Occipital lobe (tissue), 2 donors: ENCODE data around the gene PDS5A. TPM values are rescaled to one million over a fixed set of nuclear protein-coding genes. Genes with fewer than 3 reads are reported as not detected.
"Not testable (repeated sequence)": the region's sequence is repeated elsewhere in the genome, so short reads cannot be mapped to it uniquely, and the experiment has no call there.

ENCODE experiments used
- DNase-seq: peaks from one replicate; lab custom pipeline; 2025; lab: John Stamatoyannopoulos, UW
- total RNA-seq: library from RNA; depleted of rRNA; stranded (reverse); fragments of >200 nt; gene quantifications from one replicate; pipeline ENCODE4 v1.2.3, GENCODE V29; 2014

Gene PDS5A
- total RNA-seq, 1 donor from 2014 or later: 89.7 TPM

DNA sequence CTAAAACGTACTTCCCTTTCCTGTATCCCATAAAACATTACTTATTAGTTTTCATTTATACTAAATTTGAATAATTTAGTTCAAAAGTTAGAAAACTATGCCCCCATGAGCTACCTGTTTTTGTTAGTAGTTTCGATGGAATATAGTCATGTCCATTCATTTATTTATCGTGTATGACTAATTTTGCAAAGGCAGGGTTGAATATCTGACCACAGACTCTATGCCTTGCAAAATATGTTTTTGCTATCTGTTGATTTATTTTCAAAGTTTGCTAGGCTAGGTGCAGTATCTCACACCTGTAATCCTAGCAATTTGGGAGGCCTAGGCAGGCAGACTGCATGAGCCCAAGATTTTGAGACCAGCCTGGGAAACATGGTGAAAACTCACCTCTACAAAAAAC is 78.4 kb downstream of the PDS5A start:
- no peak for DNase-seq

GRCh38 chr4:39898015-39898414 is 79.7 kb downstream of the PDS5A start:
- DNase-seq: no peak

GRCh38 chr4:39893693-39894072 is 84.0 kb downstream of the PDS5A start:
- no peak for DNase-seq

DNA sequence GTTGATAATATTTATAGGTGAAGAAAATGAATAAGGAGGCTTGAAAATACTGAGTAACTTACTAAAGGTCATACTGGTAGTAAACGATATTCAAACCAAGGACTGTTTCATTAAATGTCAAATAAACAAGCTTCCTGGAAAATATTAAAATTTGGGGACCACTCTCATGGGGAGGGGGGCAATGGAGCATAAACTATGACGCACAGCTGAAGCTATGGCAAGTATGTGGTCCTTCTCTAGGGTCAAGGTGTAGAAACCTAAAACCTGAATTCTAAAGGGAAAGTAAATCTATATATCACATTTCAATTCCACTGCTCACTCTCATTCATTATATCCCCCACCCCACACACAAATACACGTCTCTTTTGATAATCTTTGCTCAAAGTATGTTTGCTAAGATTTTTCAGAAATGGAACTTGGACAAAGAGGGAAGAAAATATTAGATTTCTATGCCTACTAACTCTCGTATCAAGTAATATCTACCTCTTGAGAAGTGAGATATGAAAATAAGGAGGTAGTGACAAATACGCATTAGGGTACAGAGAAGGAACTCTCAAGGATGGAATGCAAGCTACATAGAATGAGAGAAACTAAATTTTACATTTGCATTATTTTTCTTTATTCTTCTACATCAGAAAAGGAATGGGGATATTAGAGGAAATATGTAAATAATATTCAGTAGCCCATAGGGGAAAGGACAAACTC is 84.6 kb downstream of the PDS5A start:
- no peak for DNase-seq

GRCh38 chr4:39889226-39889625 is 88.5 kb downstream of the PDS5A start:
- no peak for DNase-seq

GRCh38 chr4:39888541-39888940 is 89.2 kb downstream of the PDS5A start:
- no peak for DNase-seq

DNA sequence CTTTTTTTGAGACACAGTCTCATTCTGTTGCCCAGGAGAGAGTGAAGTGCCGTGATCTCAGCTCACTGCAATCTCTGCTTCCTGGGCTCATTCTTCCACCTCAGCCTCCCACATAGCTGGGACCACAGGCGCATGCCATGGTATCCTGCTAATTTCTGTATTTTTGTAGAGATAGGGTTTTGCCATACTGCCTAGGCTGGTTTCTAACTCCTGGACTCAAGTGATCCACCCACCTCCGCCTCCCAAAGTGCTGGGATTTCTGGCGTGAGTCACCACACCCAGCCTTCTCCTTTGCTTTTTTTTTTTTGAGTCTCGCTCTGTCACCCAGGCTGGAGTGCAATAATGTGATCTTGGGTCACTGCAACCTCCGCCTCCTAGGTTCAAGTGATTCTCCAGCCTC is 94.1 kb downstream of the PDS5A start:
- no peak for DNase-seq

- DNase-seq: no peak
These were observed 95.9 kb downstream of the PDS5A start for GRCh38 chr4:39881789-39882188.

DNA sequence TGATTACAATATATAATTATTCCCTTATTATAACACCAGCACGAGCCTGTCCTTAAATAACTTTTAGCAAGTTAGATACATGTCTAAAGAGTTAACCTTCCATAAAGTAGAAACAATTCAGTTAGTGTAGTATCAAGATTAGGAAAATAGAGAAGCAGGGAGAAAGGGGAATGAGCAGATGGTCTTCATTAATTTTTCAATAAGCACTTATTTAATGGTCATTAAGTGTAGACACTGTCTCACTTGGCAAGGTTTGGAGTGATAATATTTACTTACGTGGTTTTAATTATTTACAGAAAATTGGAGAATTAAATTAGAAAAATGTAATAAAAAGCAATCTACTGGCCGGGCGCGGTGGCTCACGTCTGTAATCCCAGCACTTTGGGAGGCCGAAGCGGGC is 99.7 kb downstream of the PDS5A start:
- no peak for DNase-seq

DNA sequence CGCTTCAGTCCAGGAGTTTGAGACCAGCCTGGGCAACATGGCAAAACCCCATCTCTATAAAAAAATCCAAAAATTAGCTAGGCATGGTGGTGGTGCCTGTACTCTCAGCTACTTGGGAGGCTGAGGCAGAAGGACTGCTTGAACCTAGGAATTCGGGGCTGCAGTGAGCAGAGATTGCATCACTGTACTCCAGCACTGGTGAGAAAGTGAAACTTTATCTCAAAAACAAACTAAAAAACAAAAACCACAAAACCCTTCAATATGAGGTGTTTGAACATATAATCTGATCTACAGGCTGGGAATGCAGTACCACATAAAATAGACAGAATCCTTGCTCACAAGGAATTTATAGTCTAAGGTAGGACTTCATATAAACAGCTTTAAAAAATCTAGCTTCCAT is 103.9 kb downstream of the PDS5A start:
- no peak for DNase-seq

DNA sequence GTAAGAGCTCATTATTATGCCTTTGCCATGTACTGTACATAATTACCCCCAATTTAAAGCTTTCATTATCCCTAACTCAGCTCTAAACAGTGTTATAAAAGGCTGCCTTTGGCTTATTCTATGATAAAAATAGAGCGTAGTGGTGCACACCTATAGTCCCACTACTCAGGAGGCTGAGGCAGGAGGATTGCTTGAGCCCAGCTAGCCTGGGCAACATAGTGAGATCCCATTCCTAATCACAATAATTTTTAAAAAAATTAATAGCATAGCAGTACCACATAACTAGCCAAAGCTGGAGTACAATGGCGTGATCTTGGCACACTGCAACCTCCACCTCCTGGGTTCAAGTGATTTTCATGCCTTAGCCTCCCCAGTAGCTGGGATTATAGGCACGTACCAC is 112.4 kb downstream of the PDS5A start:
- no peak for DNase-seq

GRCh38 chr4:39864391-39864790 is 113.3 kb downstream of the PDS5A start:
- DNase-seq: no peak

GRCh38 chr4:39860804-39861203 is 116.9 kb downstream of the PDS5A start:
- no peak for DNase-seq

DNA sequence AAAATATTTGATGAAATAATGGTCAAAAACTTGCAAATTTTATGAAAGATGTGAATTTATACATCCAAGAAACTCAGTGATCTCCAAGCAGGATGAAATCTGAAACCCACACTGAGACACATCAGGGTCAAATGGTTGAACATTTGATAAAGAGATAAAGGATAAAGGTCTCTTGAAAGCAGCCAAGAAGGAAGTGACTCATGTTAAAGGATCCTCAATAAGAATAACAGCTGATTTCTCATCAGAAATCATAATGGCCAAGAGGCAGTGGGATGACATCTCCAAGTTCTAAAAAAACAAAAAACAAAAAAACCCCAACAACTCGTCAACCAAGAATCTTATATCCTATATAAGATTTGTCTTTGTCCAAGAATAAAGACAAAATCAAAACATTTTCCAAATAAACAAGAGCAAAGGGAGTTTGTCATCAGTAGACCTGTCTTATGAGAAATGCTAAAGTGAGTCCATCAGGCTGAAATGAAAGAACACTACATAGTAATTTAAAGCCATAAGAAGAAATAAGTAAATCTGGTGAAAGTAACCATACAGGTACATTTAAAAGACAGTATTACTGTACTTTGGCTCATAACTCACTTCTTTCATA is 121.7 kb downstream of the PDS5A start:
- no peak for DNase-seq

GRCh38 chr4:39852636-39853035 is 125.1 kb downstream of the PDS5A start:
- no peak for DNase-seq

DNA sequence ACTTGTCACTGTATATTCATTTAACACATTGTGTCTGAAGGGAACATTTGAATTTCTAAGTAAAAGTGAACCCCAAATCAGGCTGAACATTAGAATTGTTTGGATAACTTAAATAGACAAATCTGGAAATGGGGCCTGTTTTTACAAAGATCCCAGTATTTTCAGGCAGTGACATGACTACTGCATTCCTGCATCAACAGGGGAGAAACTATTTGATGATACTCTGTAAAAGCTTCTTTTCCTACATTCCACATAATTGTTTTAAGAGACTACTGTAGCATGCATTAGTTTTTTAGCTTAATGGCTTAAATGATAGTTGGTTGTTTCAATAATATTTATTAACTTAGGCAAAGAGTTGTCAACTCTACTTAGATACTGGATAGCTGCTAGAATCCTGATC is 127.0 kb downstream of the PDS5A start:
- no peak for DNase-seq

DNA sequence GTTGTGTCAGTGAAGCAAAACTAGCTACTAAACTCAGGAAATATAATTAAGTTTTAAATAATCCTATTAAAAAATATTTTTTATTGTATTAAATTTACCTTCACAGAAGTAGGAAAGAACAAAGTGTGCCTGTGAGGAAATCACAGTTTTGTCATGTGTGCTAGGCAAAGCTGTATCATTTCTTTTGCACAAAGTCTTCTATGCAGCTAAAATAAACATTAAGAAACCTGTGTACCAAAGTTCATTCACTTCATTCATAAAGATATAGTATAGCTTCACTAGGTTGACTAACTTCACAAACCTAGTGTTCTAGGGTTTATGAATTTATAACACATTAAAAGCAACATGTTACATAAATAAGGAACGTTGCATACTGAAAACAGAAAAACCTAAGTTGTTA is 131.0 kb downstream of the PDS5A start:
- no peak for DNase-seq

DNA sequence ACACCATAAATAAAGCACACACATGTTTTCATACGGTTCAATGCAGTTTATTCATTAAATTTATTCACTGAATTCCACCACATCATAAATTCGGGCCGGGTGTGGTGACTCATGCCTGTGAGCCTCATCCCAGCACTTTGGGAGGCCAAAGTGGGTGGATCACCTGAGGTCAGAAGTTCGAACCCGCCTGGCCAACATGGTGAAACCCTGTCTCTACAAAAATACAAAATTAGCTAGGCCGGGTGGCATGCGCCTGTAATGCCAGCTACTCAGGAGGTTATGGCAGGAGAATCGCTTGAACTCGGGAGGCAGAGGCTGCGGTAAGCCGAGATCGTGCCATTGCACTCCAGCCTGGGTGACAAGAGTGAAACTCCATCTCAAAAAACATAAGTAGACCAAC is 131.6 kb downstream of the PDS5A start:
- no peak for DNase-seq

- no peak for DNase-seq
These were observed 135.8 kb downstream of the PDS5A start for GRCh38 chr4:39841894-39842293.

DNA sequence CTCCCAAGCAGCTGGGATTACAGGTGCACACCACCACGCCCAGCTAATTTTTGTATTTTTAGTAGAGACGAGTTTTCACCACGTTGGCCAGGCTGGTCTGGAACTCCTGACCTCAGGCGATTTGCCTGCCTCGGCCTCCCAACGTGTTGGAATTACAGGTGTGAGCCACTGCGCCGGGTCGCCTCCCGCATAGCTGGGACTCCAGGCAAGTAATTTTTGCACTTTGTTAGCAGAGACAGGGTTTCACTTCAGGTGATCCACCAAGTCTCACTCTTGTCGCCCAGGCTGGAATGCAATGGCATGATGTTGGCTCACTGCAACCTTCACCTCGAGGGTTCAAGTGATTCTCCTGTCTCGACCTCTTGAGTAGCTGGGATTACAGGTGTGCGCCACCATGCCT is 137.2 kb downstream of the PDS5A start:
- DNase-seq: not testable (repeated sequence)

- no peak for DNase-seq
These were observed 137.7 kb downstream of the PDS5A start for GRCh38 chr4:39840027-39840426.

DNA sequence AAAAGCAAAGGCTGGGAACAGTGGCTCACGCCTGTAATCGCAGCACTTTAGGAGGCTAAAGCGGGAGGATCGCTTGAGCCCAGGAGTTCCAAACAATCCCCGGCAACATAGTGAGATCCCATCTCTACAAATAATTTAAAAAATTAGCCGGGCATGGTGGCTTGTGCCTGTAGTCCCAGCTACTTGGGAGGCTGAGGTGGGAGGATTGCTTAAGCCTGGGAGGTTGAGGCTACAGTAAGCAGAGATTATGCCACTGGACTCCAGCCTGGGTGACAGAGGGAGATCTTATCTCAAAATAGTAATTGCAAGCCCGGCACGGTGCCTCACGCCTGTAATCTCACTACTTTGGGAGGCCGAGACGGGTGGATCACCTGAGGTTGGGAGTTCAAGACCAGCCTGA is 139.3 kb downstream of the PDS5A start:
- DNase-seq: not testable (repeated sequence)

GRCh38 chr4:39834269-39834668 is 143.4 kb downstream of the PDS5A start:
- no peak for DNase-seq
